HG03571 (cell line): ENCODE measurements around the gene PALM3.
"Not testable (repeated sequence)": the region's sequence is repeated elsewhere in the genome, so short reads cannot be mapped to it uniquely, and the experiment has no call there.

Experiments
- ATAC-seq: cut with Tn5 transposase; IDR thresholded peaks from one replicate; pipeline ENCODE4 v1.9.1; 2021; ENCODE audit not compliant: unreplicated experiment

PALM3 gene

DNA sequence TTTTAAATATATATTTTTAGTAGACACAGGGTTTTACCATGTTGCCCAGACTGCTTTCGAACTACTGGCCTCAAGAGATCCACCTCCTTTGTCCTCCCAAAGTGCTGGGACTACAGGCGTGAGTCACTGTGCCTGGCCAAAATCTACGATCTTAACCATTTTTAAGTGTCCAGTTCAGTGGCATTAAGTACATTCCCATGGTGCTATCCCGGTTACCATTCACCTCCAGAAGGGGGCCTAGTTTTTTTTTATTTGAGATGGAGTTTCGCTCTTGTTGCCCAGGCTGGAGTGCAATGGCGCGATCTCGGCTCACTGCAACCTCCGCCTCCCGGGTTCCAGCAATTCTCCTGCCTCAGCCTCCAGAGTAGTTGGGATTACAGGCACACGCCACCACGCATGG lies 26.7 kb downstream of the PALM3 start:
- ATAC-seq, result not testable (repeated sequence)

DNA sequence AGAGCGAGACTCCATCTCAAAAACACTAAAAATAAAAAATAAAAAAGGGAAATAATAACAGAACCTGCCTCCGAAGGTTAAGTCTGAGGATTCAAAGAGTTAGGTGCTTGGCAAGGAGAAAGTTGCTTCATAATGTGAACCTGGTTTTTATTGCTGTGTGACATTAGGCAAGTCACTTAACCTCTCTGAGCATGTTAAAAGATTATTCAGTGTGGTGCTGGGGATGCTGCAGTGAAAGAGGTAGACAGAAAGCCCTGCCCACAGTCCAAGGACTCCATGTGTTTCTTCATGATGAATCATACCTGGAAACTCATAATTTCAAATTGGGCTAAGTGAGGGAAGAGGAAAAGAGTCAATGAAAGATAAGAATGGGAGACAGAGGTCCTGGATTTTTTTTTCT lies 27.9 kb downstream of the PALM3 start:
- no peak for ATAC-seq

DNA sequence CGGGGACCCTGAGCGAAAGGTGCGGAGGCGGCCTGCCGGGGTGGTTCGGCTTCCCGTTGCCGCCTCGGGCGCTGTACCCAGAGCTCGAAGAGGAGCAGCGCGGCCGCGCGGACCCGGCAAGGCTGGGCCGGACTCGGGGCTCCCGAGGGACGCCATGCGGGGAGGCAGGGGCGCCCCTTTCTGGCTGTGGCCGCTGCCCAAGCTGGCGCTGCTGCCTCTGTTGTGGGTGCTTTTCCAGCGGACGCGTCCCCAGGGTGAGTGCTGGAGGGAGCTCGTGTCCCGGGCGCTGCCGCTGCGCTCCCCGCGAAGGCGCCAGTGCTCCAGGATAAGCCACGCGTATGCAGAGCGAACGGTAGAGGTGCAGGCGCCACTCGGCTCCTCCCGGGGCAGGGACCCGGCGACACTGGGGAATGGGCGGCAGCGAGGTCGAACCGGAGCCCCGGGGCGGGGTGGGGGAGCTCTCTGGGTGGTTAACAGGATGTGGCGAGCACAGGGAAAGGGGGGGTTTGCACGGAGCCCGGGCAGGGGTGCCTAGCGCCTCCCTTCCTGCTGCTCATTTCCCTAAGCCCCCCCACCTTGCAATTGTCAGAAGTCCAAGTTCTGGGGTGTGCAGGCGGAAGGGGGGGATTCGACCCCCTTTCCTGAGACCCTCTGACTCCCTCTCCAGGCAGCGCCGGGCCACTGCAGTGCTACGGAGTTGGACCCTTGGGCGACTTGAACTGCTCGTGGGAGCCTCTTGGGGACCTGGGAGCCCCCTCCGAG lies 30.0 kb downstream of the PALM3 start, which contains the start of gene IL27RA:
Gene IL27RA, plus strand, starts transcription at position 44 of the 762 bp plus-strand sequence. Its CDS starts 111 bp downstream, at position 155.
- peak; percentile 52 for ATAC-seq

DNA sequence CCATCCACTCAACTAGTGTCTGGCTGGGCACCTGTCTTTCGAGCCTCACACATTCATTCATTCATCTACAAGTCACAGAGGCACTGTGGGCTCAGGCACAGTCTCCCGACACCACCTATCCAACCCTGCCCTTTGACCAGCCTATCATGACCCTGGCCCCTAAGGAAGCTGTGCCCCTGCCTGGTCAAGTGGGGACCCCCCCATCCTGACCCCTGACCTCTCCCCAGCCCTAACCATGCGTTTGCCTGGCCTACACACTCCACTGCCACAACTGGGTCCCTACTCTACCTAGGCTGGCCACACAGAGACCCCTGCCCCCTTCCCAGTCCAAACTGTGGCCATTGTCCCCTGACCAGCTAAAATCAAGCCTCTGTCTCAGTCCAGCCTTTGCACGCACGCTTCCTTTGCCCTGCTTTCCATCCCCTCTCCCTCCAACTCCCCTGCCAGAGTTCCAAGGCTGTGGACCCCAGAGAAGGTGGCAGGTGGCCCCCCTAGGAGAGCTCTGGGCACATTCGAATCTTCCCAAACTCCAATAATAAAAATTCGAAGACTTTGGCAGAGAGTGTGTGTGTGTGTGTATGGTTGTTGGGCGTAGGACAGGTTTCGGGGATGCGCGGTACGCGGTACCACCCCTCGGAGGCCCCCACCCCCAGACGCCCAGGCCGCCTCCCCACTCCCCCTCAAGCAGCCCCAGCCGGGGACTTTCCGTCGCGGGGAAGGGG lies 30.7 kb downstream of the PALM3 start:
- no peak for ATAC-seq

- no peak for ATAC-seq
Measured at GRCh38 chr19:14028901-14029300, 33.0 kb downstream of the PALM3 start.

DNA sequence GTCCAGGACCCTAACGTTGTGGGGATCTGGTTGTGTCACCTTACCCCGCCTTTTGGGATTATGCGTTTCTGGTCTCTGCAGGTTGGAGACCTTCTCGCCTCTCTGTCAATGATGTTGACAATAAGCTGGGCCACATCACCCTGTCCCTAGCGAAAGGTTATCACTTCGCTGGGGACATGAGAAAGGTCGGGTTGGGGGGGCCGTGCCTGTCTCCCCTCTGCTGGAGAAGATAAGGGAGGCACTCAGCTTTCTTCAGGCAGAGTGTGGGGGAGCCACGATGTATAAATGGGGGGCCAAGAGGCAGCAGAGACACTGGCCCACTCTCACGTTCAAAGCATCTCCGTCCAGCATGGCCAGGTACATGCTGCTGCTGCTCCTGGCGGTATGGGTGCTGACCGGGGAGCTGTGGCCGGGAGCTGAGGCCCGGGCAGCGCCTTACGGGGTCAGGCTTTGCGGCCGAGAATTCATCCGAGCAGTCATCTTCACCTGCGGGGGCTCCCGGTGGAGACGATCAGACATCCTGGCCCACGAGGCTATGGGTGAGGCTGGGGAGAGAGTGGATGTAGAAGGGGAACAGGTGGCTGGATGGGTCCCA lies 33.9 kb downstream of the PALM3 start, which contains the start of gene RLN3:
Gene RLN3, plus strand, starts transcription at position 293 of the 595 bp plus-strand sequence. Its CDS starts 57 bp downstream, at position 350.
- no peak for ATAC-seq

DNA sequence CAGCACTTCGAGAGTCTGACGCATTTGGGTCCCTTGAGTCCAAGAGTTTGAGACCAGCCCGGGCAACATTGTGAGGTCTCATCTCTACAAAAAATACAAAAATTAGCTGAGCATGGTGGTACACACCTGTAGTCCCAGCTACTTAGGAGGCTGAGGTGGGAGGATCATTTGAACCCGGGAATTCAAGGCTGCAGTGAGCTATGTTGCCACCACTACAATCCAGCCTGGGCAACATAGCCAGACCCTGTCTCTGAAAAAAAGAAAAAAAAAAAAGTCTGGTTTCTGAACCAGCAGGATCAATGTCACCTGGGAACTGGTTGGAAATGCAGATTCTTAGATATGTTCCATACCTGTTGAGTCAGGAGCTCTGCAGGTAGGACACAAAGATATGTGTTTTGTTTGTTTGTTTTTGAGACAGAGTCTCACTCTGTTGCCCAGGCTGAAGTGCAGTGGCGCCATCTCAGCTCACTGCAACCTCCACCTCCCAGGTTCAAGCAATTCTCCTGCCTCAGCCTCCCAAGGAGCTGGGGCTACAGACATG lies 35.2 kb downstream of the PALM3 start:
- ATAC-seq, result not testable (repeated sequence)

DNA sequence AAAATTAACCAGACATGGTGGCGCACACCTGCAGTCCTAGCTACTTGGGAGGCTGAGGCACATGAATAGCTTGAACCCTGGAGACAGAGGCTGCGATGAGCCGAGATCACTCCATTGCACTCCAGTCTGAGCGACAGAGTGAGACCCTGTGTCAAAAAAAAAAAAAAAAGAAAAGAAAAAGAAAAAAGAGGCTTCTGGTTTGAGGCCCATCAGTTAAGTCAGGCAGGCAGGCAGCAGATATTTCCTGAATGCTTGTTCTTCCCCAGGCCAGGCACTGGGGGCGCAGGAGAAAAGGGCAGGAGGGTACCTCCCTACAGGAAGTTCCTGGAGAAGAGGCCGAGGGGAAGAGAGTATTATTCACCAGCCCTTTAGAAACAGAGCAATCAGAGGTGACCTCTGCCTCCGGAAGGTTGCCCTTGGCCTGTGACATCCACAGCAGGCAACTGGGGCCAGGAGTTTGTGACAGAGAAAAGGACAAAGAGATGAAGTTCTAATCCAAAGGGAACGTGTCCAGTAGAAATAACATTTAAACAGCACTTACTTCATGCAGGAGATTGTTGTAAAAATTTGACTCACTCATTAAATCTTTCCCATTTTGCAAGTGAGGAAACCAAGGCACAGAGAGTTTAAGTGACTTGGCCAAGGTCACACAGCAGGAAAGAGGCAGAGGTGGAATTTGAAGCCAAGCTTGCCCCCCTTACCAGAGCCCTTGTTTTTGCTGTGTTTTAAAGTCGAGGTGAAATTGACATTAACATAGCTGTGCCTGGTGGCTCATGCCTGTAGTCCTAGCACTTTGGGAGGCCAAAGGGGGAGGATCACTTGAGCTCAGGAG lies 38.3 kb downstream of the PALM3 start:
- ATAC-seq, result no peak

GRCh38 chr19:14022469-14022868 lies 39.4 kb downstream of the PALM3 start:
- no peak for ATAC-seq

GRCh38 chr19:14021474-14021873 lies 40.4 kb downstream of the PALM3 start:
- ATAC-seq, result no peak

- not testable (repeated sequence) for ATAC-seq
Measured at GRCh38 chr19:14019739-14020138, 42.1 kb downstream of the PALM3 start.

DNA sequence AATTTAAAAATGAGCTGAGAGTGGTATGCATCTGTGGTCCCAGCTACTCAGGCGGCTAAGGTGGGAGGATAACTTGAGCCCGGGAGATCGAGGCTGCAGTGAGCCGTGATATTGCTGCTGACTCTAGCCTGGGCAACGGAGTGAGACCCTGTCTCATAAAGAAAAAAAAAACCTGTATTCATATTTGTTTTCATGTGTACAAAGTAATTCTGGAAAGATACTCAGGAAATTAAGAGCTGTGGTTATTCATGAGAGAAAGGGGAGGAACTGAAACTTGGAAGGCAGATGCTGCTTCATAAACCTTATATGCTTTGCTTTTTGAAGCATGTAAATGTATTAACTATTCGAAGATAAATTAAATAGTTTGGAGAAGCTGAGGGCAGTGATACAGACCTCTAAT lies 42.8 kb downstream of the PALM3 start:
- no peak for ATAC-seq

DNA sequence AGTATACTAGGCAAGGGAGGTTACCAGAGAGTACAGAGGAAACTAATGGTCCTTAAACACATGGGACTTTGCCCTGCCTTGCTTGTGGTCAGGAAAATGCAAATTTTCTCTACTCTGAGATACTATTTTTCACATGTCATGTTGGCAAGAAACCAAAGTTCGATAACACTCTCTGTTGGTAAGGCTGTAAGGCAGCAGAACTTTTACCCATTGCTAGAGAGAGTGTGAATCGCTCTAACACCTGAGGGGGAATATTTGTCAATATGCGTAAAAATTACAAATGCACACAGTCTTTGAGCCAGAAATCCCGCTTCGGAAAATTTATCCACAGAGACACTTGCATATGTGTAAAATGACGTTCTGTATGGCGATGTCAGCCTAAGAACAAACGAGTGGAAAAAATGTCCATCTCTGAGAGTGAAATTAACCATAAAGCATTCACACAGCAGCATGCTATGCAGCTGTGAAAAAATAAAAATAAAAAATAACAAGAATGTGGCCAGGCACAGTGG lies 46.3 kb downstream of the PALM3 start:
- ATAC-seq, result peak; percentile 60

- no peak for ATAC-seq
Measured at GRCh38 chr19:14012378-14012915, 49.4 kb downstream of the PALM3 start.

DNA sequence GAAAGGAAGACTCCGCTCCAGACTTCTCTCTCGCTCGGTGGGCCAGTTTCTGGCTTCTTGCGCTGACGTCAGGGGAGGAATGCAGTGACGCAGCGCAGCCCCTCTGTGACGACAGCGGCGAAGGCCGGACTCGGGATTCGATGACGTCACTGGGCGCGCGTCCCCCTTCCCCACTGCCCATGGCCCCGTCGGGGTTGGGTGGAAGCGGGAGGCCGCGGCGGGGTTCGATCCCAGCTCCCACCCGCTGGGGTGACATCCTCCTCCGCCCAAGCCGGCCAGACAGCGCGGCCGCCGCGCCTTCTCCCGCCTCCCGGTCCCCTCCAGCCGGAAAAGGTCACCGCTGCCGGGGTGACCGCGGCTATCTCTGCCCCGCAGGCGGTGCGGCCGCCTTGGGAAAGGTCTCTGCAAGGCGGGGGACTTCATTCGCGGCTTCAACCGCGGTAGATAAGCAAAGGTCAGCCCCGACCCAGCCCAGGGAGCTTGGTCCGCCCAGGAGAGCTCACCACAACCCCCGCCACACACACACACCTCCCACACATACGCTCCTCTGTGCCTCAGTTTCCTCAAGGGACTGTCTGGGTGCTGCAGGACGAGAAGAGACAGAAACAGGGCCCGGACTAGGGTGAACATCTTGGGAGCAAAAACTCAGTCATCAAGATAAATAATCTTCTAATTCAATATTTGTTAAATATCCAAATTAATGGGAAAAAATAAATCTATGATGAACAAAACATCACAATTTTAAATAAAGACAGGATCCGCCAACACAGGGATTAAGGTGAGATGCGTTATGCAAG lies 54.9 kb downstream of the PALM3 start:
- ATAC-seq, result peak; percentile 31

DNA sequence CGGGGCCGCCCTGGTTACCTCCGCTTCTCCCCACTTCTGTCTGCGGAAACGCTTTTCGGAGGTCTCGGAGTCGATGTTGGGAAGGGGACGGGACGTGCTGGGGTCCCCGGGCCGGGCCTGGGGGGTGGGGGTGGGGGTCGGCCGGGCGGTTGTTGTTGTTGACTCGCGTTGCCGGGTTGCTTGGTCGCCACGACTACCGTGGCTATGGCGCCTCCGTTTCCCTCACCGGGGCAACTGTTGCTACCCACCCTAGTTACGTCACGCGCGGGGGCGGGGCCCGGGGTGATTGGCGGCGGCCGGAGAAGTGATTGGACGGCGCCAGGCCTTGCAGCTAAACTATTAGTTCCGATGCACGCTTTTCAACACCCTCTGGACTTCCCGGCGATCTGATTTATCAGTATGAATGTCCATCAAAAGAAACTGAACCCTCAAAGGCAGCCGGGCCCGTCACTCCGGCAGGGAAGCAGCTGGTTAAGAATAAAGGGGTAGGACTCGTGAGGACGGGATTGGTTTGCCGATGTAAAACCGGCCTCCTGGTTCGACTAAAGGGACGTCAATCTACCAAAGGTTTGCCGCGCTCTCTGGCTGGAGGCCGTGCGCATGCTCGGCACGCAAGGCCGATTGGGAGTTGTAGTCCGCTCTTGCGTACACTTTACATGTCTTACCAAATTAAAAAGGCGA lies 55.7 kb downstream of the PALM3 start, which contains the start of gene RFX1:
Gene RFX1, minus strand, starts transcription at position 236 of the 681 bp plus-strand sequence. CDS start 12,477 bp downstream, outside the sequence.
- ATAC-seq, result peak; percentile 66

DNA sequence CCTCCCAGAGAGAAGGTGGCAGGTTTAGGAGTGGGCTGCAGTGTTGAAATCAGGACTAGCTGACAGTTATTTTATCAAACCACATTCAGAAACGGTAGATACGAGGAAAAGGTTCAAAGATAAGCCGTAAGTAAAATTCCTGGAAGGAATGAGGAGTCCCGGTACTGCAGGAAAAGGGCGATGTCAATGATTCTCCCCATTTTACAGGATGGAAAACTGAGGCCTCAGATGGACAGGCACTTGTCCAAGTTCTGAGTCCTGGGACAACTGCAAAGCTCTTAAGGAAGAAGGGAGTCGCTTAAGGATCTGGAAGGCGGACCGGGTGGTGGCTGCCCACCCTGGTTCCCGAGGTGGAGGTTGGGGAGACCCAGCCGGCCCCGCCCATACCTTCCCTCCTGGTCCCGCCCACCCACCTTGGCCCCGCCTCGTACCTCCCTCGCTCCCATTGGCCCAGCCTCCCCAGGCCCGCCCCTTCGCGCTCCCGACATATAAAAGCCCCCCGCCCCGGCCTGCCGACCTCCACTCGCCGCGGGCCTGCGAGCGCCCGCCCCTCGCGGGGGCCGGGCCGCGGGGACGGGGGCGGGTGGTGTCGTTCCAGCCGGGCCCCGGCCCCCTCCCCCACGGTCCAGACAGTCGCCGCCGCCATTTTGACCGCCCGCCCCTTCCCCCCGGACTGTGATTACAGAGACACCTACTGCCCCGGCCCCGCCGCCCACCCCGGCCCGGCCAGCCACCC lies 56.4 kb downstream of the PALM3 start:
- ATAC-seq, result peak; percentile 28
